Activated T-helper 1 cell treated with anti-CD3 and anti-CD28 coated beads, Interleukin-12 subunit alpha, Interleukin-12 subunit beta, Interleukin-2, Interleukin-4 antibody, amounts not matched to agents 30 ng/mL and 10 ng/mL and 1 ng/mL, durations not matched to agents 14 hours and 24 hours and 36 hours (primary cell): ENCODE data around the gene ONECUT1. TPM values are rescaled to one million over a fixed set of nuclear protein-coding genes. Genes with fewer than 3 reads are reported as not detected.

Experiments
- DNase-seq: peaks from one replicate; pipeline ENCODE4 v3.0.0; 2021; ENCODE audit warnings: low spot score
- H3K27ac Mint-ChIP-seq: one replicate; pipeline ENCODE4 v1.8.0; 2021; ENCODE audit warnings: mild to moderate bottlenecking, mixed read lengths
- H3K27me3 Mint-ChIP-seq: one replicate; pipeline ENCODE4 v1.8.0; 2022; ENCODE audit warnings: mild to moderate bottlenecking, moderate library complexity, mixed read lengths; ENCODE audit not compliant: insufficient read depth
- H3K36me3 Mint-ChIP-seq: one replicate; pipeline ENCODE4 v1.8.0; 2021; ENCODE audit warnings: low read depth, mixed read lengths
- H3K4me1 Mint-ChIP-seq: one replicate; pipeline ENCODE4 v1.8.0; 2021; ENCODE audit warnings: low read depth, mixed read lengths
- H3K4me3 Mint-ChIP-seq: one replicate; pipeline ENCODE4 v1.8.0; 2021; ENCODE audit warnings: mild to moderate bottlenecking, moderate library complexity, mixed read lengths
- H3K9me3 Mint-ChIP-seq: one replicate; pipeline ENCODE4 v1.8.0; 2021; ENCODE audit warnings: mixed read lengths
- intact Hi-C: fragments of 100-400 bp; cut with micrococcal nuclease; formaldehyde crosslinking; loops from one replicate; pipeline ENCODE4 v1.15.1; 2024
- total RNA-seq: library from RNA; stranded (reverse); gene quantifications from 2 replicates; pipeline ENCODE4 v1.2.3, GENCODE V29; 2022

ONECUT1 gene
- total RNA-seq, 1 donor from 2014 or later = not detected

- Mint-ChIP-seq H3K4me1 (no peaks in the 10 kb centered on the region), H3K27ac (no peak overlapping the region), H3K27me3 (peaks cover 45% of the 10 kb centered on the region), H3K36me3 (no peaks in the 10 kb centered on the region), H3K4me3 (no peak overlapping the region), H3K9me3 (no peaks in the 10 kb centered on the region)
- intact Hi-C loops = no loop called here
- no peak for DNase-seq
These were observed 38.6 kb downstream of the ONECUT1 start for GRCh38 chr15:52751522-52751921.

- intact Hi-C loops = no loop called here
These were observed 40.9 kb downstream of the ONECUT1 start for GRCh38 chr15:52749258-52749657.

DNA sequence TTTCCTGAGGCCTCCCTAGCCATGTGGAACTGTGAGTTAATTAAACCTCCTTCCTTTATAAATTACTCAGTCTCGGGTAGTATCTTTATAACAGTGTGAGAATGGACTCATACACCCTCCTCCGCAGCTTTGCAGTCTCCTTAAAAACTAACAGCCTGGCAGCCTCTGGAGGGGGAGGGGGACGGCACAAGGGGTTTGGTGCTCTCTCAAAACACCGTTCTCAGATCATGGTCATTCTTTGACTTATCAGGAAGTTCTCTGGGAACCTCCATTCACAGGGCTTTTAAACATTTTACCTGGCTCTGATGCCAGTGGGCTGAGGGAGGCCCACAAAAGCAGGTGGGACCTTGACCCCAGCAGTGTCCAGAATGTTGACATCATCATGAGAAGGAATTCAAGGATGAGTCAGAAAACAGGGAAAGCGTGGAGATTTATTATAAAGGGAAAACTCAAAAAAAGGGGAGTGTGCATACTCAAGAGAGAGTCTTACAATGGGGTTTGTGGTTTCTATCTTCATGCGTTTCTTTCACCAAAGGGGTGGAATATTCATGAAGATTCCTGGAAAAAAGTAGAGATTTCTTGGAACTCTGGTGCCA lies 43.9 kb downstream of the ONECUT1 start:
- DNase-seq = no peak
- intact Hi-C loops = no loop called here
- Mint-ChIP-seq H3K27ac (no peak overlapping the region), H3K9me3 (no peaks in the 10 kb centered on the region), H3K36me3 (no peaks in the 10 kb centered on the region), H3K4me3 (no peak overlapping the region), H3K4me1 (no peaks in the 10 kb centered on the region), H3K27me3 (peaks cover 8% of the 10 kb centered on the region)

More at GRCh38 chr15:52749258-52749657, 40.9 kb downstream of the ONECUT1 start:
- Mint-ChIP-seq H3K27me3 (peaks cover 29% of the 10 kb centered on the region), H3K4me1 (no peaks in the 10 kb centered on the region), H3K4me3 (no peak overlapping the region), H3K27ac (no peak overlapping the region), H3K36me3 (no peaks in the 10 kb centered on the region), H3K9me3 (no peaks in the 10 kb centered on the region)
- no peak for DNase-seq

GRCh38 chr15:52745326-52746161 lies 44.6 kb downstream of the ONECUT1 start:
- Mint-ChIP-seq H3K4me3 (no peak overlapping the region), H3K27ac (no peak overlapping the region), H3K27me3 (peaks cover 4% of the 10 kb centered on the region), H3K36me3 (no peaks in the 10 kb centered on the region), H3K4me1 (no peaks in the 10 kb centered on the region), H3K9me3 (no peaks in the 10 kb centered on the region)
- intact Hi-C loops = no loop called here
- DNase-seq = no peak

DNA sequence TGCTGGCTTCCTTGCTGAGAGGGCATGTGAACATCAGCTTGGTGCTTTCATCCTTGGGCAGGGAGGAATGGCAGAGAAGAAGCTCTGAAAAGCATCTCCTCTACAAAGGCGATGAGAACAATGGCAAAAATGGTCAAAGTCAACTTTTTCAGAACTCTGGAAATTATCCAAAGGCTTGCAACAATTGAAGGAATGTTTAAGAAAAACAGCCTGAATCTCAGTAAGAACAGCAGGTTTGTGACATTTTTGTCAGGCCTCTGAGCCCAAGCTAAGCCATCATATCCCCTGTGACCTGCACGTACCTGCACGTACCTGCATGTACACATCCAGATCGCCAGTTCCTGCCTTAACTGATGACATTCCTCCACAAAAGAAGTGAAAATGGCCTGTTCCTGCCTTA lies 51.8 kb downstream of the ONECUT1 start:
- intact Hi-C loops = loop anchor here (10.0 kb wide), 1 partner anchor 274 kb away; no protein-coding TSS in a partner anchor
- no peaks in the 10 kb centered on the region for H3K36me3 Mint-ChIP-seq

GRCh38 chr15:52737720-52738119 lies 52.4 kb downstream of the ONECUT1 start:
- Mint-ChIP-seq H3K27me3 (peaks cover 10% of the 10 kb centered on the region), H3K27ac (no peak overlapping the region), H3K9me3 (no peaks in the 10 kb centered on the region), H3K4me3 (no peak overlapping the region), H3K36me3 (no peaks in the 10 kb centered on the region), H3K4me1 (peaks cover 18% of the 10 kb centered on the region)
- no peak for DNase-seq
- intact Hi-C loops = loop anchor here (10.0 kb wide), 1 partner anchor 273 kb away; no protein-coding TSS in a partner anchor

More for the DNA sequence above, 51.8 kb downstream of the ONECUT1 start:
- Mint-ChIP-seq H3K4me1 (peaks cover 13% of the 10 kb centered on the region), H3K27me3 (peaks cover 10% of the 10 kb centered on the region), H3K27ac (no peak overlapping the region), H3K4me3 (no peak overlapping the region), H3K9me3 (no peaks in the 10 kb centered on the region)
- DNase-seq = no peak

GRCh38 chr15:52735231-52736089 lies 54.7 kb downstream of the ONECUT1 start:
- intact Hi-C loops = loop anchor here (1.0 to 10.0 kb wide), 9 partner anchors 57 to 479 kb away; partner anchors contain the start of genes ARPP19, ATOSA and MYO5A
- Mint-ChIP-seq H3K4me1 (peaks cover 30% of the 10 kb centered on the region), H3K27ac (no peak overlapping the region), H3K4me3 (no peak overlapping the region), H3K9me3 (no peaks in the 10 kb centered on the region), H3K36me3 (no peaks in the 10 kb centered on the region), H3K27me3 (peaks cover 8% of the 10 kb centered on the region)
- DNase-seq = peak; percentile 68

GRCh38 chr15:52734329-52734728 lies 55.8 kb downstream of the ONECUT1 start:
- Mint-ChIP-seq H3K27ac (no peak overlapping the region), H3K9me3 (no peaks in the 10 kb centered on the region), H3K27me3 (peaks cover 2% of the 10 kb centered on the region), H3K4me3 (no peak overlapping the region), H3K36me3 (peaks cover 2% of the 10 kb centered on the region), H3K4me1 (peaks cover 42% of the 10 kb centered on the region)
- intact Hi-C loops = loop anchor here (2.0 to 10.0 kb wide), 5 partner anchors 56 to 270 kb away; partner anchors contain the start of genes ARPP19, ATOSA and MYO5A
- no peak for DNase-seq

DNA sequence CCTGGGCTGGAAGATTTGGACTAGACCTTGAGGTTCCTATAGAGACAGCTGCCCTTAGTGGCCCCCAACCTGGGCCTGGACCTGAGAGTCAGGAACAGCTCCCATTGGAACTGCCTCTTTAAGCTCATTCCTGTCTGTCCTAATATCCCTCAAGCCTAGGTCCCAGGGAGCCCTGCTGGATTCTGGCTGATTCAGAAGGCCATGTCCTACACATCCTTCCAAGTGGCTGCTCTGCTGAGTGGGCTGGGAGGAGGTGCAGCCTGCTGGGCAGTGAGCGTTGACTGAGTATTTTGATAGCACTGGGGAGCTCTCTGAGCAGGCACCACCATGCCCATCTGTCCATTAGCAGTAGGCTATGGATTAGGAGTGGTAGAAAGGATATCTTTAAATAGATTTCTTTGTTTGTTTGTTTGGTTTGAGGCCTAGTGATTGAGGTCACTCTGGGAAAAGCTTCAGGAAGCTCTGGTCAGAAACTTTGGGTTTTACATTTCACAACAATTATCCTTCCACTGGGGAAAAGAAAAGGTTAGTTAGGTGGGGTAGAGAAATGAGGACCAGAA lies 56.4 kb downstream of the ONECUT1 start:
- Mint-ChIP-seq H3K27ac (no peak overlapping the region), H3K27me3 (peaks cover under 1% of the 10 kb centered on the region), H3K4me3 (no peak overlapping the region)

GRCh38 chr15:52733088-52733487 lies 57.0 kb downstream of the ONECUT1 start:
- H3K36me3 Mint-ChIP-seq = peaks cover 2% of the 10 kb centered on the region
- no peak overlapping the region for H3K4me3 Mint-ChIP-seq
- no peaks in the 10 kb centered on the region for H3K27me3 Mint-ChIP-seq
- no peak for DNase-seq
- no peak overlapping the region for H3K27ac Mint-ChIP-seq
- intact Hi-C loops = loop anchor here (10.0 kb wide), 1 partner anchor 268 kb away; no protein-coding TSS in a partner anchor
- peaks cover 50% of the 10 kb centered on the region for H3K4me1 Mint-ChIP-seq
- no peaks in the 10 kb centered on the region for H3K9me3 Mint-ChIP-seq

More for the DNA sequence above, 56.4 kb downstream of the ONECUT1 start:
- peaks cover 44% of the 10 kb centered on the region for H3K4me1 Mint-ChIP-seq
- no peaks in the 10 kb centered on the region for H3K9me3 Mint-ChIP-seq
- intact Hi-C loops = loop anchor here (2.0 to 10.0 kb wide), 5 partner anchors 55 to 269 kb away; partner anchors contain the start of genes ARPP19, ATOSA and MYO5A
- DNase-seq = no peak
- peaks cover 2% of the 10 kb centered on the region for H3K36me3 Mint-ChIP-seq

DNA sequence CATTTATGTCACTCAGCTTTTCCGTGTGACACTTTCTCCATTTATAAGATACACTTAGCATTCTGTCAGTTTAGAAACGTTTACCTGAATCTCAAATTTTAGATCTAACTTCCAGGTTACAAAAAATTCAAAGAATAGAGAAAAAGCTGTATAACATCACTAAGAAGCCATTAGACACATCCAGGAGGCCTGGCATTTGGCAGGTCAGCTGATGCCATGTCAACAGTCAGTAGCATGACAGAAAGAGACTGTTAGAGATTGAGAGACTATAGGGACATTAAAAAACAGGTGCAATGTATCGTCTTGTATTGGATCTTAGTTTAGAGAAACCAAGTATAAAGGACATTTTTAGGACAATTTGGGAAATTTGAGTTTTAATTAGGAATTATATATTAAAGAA lies 57.6 kb downstream of the ONECUT1 start:
- Mint-ChIP-seq H3K27ac (no peak overlapping the region), H3K27me3 (no peaks in the 10 kb centered on the region), H3K4me1 (peaks cover 54% of the 10 kb centered on the region), H3K9me3 (no peaks in the 10 kb centered on the region), H3K36me3 (peaks cover 2% of the 10 kb centered on the region), H3K4me3 (no peak overlapping the region)
- intact Hi-C loops = loop anchor here (10.0 kb wide), 1 partner anchor 268 kb away; no protein-coding TSS in a partner anchor
- DNase-seq = no peak
